Epidermal melanocyte (primary cell): Measurements from ENCODE around the gene LKAAEAR1.

Experiments
- DNase-seq: peaks from one replicate; pipeline ENCODE4 v3.0.0; 2011; ENCODE audit warnings: low spot score; ENCODE audit not compliant: insufficient read length

The LKAAEAR1 gene

GRCh38 chr20:64038565-64039292 lies 45.5 kb downstream of the LKAAEAR1 start:
- peak; percentile 83 for DNase-seq

GRCh38 chr20:64038224-64038564 lies 46.0 kb downstream of the LKAAEAR1 start:
- no peak for DNase-seq

DNA sequence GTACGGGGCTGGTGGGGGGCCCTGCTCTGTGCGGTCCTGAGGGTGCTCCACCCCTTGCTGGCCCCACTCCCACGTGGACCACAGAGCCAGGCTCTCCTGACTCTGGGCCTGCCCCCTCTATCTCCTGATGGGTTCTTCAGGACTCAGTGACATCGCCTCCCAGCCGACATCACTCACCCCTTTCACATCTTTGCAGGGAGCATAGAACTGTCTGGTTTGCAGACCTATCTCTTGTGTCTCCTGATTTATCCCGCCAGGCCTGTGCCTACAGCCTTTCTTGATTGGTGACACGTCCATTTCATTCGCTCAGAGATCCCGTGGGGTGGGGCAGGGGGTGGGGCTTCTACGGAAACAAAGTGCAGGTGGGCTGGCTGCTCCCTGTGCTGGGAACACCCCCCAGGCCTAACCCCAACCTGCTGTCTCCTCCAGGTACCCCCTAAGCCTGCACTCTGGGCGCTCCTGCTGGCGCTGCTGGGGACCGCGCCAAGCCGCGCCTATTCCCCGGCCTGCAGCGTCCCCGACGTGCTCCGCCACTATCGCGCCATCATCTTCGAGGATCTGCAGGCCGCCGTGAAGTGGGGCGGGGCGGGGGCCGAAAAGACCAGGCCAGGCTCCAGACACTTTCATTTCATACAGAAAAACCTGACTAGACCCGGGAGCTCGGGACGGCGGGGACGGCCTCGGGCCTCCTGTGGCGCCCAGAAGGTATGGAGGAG lies 46.5 kb downstream of the LKAAEAR1 start:
- DNase-seq, result no peak

GRCh38 chr20:64037199-64037497 lies 47.0 kb downstream of the LKAAEAR1 start:
- no peak for DNase-seq

DNA sequence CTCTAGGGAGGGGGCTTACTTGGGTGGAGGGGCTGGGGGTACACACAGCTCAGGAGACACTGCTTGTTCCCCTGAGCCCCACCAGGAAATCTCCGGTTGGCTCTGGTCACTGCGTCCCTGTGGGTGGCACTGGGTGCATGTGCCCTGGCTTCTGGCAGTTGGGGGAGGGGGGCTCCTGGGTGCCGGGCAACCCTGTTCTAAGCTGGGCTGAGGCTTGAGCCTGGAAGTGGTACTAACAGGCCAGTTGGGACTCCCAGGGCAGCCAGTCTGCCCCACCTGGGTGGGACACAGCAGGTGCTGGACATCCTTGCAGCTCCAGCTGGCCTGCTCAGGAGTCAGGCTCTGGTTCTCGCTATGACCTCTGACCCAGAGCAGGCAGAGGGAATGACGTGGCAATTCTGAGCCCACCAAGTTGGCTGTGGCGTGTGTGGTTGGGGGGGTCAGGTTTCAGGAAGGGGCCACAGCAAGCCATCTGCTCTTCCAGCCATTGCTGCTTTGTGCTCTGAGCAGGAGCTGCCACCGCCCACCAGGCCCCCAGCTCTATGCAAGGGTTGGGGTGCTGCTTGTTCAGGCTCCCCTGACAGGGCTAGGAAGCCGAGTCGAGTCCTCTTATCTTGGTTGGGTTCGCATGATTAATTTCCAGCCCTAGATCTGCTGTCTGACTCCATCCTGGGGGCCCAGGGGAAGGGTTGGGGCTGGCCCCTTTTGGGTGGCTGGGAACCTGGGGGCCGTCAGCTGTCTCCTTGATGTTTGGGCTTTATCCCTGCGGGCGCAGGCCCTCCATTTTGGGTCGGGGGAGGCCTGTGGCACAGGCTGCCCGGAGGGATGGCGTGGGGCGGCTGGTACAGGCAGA lies 47.6 kb downstream of the LKAAEAR1 start:
- no peak for DNase-seq

DNA sequence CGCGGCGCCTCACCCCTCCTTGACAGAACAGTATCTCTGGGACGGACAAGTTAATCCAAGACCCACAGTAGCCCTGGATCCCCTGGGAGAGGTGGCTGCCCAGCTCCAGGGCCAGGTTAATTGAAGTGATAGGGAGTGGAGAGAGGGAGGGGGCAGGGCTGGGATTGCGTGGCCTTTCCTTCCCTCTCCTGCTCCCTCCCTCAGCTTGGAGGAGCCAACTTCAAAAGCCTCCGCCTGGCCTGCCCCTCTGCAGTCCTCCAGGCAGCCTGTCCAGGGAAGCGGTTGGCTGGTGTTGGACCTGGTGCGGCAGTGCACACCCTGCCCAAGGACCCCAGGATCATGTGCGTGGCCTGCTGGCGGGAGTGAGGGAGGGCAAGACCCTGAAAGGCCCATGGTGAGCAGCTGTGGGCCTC lies 48.3 kb downstream of the LKAAEAR1 start, which contains the start of gene C20orf204:
TSS of gene C20orf204 (plus strand) at position 250 of the 413 bp plus-strand sequence. CDS start at position 392, 142 bp downstream.
- DNase-seq, result no peak

GRCh38 chr20:64035066-64035932 lies 48.9 kb downstream of the LKAAEAR1 start:
- no peak for DNase-seq

DNA sequence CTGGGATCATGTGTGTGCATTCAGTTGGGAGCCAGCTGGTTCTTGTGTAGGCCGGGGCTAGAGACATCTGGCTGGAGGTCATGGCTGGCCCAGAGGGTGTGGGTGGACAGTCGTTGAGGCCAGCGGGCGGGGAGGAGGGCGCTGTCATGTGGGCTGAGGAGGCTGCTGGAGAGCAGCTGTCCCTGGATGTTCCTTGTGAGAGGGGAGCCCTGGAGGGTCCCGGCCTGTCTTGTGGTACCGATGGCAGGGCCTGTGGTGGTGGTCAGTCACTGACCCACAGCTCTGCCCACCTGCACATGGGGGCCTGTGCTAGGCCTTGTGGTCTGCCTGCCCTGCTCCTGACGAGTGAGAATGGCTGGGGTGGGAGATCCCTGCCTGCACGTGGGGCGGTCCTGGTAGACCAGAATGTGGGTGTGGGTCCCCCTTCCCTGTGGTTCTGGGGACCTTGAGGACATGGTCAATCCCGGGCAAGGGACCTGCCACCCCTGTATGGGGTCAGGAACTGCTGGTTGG lies 50.2 kb downstream of the LKAAEAR1 start:
- no peak for DNase-seq
